Right lobe of liver (tissue), 4 donors: ENCODE data around the gene FASTK.

ENCODE experiments used
- CTCF ChIP-seq, 4 donors: fragments of 200-600 bp in 3 of 4; fragments of 450-650 bp in 1 of 4; IDR thresholded peaks; one replicate each; pipeline versions ENCODE4 v1.5.1 to v1.8.0; 2016 to 2022; ENCODE audit warnings: antibody characterized with exemption in 4 of 4, mild to moderate bottlenecking in 2 of 4
- POLR2A ChIP-seq: fragments of 450-650 bp; IDR thresholded peaks from one replicate; pipeline ENCODE4 v1.6.1; 2017; ENCODE audit warnings: antibody characterized with exemption, mild to moderate bottlenecking
- donor health status: DM: no; HTN: no; CAD: no.
- donor health status: DM: no; HTN: no; CAD: no.
- donor health status: DM: no; HTN: yes; CAD: no.

DNA sequence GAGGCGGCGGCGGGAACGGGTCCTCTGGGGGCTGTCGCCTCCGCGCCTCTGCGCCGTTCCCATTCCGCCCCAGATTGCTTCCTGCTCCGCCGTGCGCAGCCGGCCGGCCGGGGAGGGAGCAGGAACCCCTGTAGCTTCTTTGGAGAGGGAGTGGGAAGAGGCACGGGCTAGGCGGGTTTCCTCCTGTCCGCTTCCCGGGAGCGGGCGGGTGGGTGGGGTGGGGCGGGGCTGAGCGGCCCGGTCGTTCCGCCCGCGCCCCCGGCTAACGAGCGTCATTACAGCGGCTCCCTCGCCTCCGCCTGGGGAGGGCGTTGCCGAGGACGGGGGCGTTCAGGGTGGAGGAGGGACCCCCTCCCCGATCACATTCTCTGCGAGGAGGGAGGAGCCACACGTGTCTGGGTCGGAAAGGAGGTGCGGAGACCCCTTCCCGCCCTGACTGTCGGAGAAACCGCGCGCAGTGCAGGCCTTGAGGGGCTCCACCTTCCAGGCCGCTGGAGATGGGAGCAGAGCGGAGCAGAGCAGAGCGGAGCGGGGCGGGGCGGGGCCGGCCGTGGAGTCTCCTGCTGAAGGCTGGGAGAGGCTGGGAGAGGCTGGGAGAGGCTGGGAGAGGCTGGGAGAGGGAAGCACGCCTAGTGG is 45.4 kb upstream of the FASTK start:
- TF ChIP-seq POLR2A (no peak), CTCF (IDR thresholded peaks at IDR 0.05) (no peak)
